ENCODE data around the gene TIMP2.

Gene TIMP2

GRCh38 chr17:78865682-78866390 lies 59.4 kb downstream of the TIMP2 start:
- peak; percentile 40 to 63 for DNase-seq (ENCODE audit: low read depth in 2 of 2)

DNA sequence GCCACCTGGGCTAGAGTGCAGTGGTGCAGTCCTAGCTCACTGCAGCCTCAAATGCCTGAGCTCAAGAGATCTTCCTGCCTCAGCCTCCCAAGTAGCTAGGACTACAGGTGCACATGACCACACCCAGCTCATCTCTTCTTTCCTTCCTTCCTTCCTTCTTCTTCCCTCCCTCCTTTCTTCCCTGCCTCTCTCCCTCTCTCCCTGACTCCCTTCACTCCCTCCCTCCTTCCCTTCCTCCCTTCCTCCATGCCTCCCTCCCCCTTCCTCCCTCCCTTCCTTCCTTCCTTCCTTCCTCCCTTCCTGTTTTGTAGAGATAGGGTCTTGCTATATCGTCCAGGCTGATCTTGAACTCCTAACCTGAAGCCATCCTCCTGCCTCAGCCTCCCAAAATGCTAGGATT lies 61.1 kb downstream of the TIMP2 start:
- no peak for DNase-seq (ENCODE audit: low read depth in 2 of 2)

- no peak for DNase-seq (ENCODE audit: low read depth in 2 of 2)
Measured at GRCh38 chr17:78862073-78863023, 62.8 kb downstream of the TIMP2 start.

GRCh38 chr17:78861229-78861628 lies 64.0 kb downstream of the TIMP2 start:
- no peak for DNase-seq (ENCODE audit: low read depth in 2 of 2)

GRCh38 chr17:78859051-78859450 lies 66.1 kb downstream of the TIMP2 start:
- DNase-seq (ENCODE audit: low read depth in 2 of 2) = no peak

- no peak for DNase-seq (ENCODE audit: low read depth in 2 of 2)
Measured at GRCh38 chr17:78857266-78857665, 67.9 kb downstream of the TIMP2 start.

DNA sequence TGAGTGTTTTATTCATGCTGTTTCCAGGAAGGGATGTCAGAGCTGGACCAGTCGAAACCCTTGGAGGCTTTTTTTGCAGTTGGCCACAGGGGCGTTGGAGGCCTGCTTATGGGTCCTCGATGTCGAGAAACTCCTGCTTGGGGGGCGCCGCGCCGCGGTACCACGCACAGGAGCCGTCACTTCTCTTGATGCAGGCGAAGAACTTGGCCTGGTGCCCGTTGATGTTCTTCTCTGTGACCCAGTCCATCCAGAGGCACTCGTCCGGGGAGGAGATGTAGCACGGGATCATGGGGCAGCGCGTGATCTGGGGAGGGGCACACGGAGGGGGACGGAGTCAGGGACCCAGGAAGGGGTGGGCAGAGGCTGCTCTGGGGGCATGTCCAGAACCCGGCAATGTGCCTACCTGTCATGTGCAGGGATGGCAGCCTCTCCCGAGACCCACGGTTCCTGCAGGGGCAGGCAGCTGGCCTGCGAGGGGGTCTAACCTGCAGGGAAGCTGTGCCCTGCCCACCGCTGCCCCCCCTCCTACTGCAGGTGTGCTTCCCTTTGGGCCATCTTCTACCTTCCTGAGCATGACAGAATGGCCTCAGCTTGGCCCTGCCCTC lies 69.5 kb downstream of the TIMP2 start:
- DNase-seq (ENCODE audit: low read depth in 2 of 2) = no peak

DNA sequence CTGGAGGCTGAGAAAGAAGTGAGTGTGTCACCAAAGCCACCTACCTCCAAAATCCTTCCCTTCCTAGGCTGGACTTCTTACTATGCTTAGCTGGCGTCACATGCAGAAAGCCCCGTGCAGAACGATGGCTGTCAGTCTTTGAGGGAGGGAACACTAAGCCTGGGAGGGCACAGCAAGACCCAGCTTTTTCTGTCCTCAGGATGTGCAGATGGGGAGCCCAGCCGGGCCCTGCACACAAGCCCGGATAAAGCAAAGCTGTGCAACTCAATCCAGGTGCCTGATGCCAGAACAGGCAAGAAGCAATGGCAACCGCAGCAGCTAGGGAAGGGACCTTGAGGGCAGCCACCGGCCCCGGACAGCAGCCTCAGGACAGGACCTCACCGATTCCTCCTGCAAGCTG lies 70.7 kb downstream of the TIMP2 start:
- no peak for DNase-seq (ENCODE audit: low read depth in 2 of 2)

DNA sequence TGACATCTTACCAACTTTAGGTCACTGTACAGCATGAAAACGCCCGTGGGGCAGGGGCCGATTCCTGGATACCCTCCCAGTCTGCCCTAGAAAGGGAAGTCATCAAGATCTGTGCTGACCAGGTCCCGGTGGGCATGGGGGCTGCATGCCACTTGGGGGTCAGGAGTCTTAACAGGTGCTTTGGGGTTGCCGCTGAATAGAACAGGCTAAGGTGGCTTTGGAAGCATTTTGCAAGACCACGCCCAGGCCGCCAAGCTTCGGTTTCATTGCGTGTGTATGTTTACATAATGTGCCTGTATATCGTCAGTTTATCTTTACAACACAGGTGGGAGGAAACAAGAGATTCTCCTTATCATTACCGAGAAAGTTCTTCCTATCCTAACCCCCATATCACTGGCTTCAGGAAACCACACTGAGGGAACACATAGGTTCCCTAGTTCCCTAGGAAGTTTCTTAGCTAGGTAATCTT lies 71.2 kb downstream of the TIMP2 start:
- no peak for DNase-seq (ENCODE audit: low read depth in 2 of 2)

DNA sequence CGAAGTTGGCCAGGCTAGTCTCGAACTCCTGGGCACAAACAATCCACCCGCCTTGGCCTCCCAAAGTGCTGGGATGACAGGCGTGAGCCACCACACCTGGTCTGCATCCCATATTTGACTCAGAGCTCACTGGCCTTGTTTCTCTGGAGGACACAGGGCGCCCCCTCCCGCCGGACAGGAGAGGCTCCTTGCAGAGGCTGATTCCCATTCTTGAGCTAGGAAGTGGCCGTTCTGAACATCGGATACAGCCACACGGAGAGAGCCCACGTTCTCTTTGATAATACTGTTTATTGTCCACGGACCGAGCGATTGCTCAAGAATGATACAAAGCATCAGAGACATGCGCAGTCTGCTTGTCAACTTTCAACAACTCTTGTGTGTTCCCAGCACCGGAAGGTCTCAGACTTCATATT lies 72.5 kb downstream of the TIMP2 start:
- DNase-seq (ENCODE audit: low read depth in 2 of 2) = no peak

DNA sequence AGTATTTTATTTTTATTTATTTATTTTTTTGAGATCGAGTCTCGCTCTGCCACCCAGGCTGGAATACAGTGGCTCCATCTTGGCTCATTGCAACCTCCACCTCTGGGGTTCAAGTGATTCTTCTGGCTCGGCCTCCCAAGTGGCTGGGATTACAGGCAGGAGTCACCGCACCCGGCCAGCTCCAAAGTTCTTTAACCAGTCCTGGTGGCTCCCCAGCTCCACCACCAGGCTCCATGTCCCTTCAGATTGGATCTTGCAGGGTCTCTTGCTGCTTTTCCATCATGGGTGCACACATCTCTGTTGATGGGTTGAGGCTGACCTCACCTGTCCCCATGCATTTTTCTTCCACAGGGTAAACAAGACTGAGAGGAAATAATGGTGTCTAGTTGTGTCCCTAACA lies 76.2 kb downstream of the TIMP2 start:
- DNase-seq (ENCODE audit: low read depth in 2 of 2) = no peak

GRCh38 chr17:78847052-78847451 lies 78.1 kb downstream of the TIMP2 start:
- DNase-seq (ENCODE audit: low read depth in 2 of 2) = no peak

DNA sequence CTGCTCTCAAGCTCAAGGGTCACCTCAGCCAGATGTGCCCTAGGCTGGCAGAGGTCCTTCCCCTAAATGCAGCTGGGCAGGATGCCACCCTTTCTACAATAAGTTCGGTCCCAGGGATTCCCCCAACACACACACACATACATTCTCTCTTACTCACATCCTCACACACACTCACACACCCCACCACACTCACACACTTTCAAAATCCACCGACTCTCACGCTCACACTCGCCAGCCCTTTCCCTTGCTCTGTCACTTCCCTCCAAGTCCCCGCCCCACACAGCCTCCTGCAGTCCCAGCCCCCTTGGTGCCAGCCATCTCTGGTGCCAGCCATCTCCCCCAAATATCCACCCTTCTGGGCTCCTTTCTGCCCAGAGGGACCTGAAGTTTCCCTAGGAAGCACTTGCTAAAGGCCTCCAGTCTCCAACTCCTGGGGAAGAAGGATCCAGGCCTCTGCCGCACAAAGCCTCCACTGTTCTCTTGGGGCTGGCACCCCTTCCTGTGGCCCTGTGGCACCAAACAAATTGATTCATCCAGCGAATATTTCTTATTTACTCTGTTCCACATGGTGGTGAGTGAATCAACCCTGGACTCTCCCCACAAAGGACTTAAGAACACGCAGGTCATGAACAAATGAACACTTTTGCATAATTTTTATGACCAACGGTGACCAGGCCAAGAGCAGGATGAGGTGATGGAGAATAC lies 80.7 kb downstream of the TIMP2 start:
- DNase-seq (ENCODE audit: low read depth in 2 of 2) = no peak

- peak in 1 of 2 experiments; percentile 43 for DNase-seq (ENCODE audit: low read depth in 2 of 2)
Measured at GRCh38 chr17:78842881-78843565, 82.2 kb downstream of the TIMP2 start.

GRCh38 chr17:78840780-78841611 lies 84.2 kb downstream of the TIMP2 start, which contains the start of gene USP36:
USP36 (minus strand) TSS chr17:78840814; CDS start chr17:78836363, 4,451 bp downstream.
- DNase-seq (ENCODE audit: low read depth in 2 of 2) = peak; percentile 99 to 100

DNA sequence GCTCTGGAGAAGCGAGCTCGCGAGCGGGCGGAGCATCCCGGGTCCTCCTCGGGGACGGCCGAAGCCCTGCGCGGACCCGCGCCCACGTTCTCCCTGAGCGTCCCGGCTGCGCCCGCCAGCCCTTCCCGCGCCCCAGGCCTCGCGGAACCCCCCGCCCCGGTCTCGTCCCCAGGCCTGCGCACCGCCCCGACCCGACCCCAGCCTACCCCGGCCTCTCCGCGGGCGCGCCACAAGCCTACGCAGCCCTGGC lies 84.7 kb downstream of the TIMP2 start:
- DNase-seq (ENCODE audit: low read depth in 2 of 2) = no peak

DNA sequence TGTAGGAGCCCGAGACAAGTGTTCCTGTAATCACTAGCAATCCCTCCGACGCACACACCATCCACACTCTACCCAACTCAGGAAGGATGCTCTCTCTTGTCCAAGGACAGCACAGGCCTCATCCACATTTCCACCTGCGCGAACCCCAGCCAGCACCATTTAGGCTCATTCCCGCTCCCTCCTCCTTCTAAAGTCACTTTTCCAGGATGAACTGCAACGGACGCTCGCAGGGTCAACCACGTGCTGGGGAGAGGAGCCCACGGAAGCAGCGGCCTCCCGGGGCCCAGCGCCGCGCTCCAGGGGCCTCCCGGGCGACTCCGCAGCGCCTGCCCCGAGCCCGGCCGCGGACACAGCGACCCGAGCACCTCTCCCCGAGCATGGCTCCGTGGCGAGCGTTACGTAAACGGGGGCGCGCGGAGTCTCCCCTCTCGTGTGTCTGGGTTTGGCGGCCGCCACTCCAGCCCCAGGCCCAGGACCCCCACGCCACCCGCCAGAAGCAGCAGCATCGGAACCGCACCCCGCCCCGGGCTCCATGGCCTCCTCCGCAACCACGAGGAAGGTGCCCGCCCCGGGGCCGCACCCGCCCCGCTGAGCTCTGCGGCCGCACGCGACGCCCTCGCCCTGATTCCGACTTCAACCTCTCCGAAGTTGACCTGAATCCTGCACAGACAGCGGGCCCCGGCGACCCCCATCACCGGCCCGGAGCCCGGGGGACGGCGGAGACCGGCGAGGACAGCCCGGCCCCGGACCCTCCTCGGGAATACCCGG lies 85.2 kb downstream of the TIMP2 start:
- DNase-seq (ENCODE audit: low read depth in 2 of 2) = no peak

GRCh38 chr17:78839235-78839761 lies 85.9 kb downstream of the TIMP2 start:
- no peak for DNase-seq (ENCODE audit: low read depth in 2 of 2)

DNA sequence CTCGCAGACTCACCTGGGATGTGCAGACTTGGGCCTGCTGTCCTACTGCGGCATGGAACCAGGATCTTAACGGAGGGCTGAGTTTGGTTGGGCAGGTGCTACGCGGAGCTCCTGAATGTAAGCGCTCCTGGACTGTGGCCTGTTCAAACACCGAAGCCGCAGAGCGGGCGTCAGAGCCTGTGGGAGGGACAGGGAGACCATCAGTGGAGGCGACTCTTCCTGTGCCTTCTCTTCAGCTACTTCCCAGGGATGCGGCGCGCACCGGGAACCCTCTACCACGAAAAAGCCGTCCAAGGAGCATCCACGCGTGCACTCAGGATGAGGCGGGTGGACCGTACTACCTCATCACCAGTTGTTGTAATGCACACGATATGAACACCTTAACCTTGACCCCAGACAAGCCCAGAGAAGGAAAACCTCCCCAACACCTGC lies 86.6 kb downstream of the TIMP2 start:
- DNase-seq (ENCODE audit: low read depth in 2 of 2) = no peak

All from stimulated activated CD4-positive, alpha-beta T cell treated with anti-CD3 and anti-CD28 coated beads, Interleukin-12 subunit alpha, Interleukin-12 subunit beta, amount 100 ng/mL, for 24 hours (primary cell).